ENCODE data around the gene NRXN3. TPM values are rescaled to one million over a fixed set of nuclear protein-coding genes. Genes with fewer than 3 reads are reported as not detected.

The NRXN3 gene
- polyA plus RNA-seq, 1 donor (not counting 4 experiments of a cell fraction or from before 2014, with no cell fraction given), result 0.89 TPM

DNA sequence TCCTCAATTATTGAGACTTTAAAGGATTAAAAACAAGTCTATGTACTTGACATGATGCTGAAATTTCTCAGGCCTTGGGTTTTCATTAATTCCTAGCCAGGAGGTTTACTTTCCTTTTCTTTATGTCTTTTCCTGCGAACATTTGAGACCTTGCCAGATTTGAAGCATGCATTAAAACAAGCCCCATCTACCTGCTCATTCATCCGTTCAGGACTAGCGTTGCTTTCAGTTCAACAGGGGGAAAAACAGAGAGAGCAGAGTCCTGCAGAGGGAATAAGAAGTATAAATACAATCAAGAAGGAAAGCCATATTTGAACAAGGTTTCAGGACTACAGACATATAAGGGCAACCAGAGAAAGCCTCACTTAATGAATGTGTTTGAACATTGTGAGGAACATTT, 1498.8 kb downstream of the NRXN3 start:
- Histone ChIP-seq H3K36me3 (ENCODE audit: control insufficient read depth in 2 of 2, extremely low read depth in 1 of 2, insufficient read depth in 2 of 2, low read length in 2 of 2) (no peaks in the 10 kb centered on the region), H3K79me2 (ENCODE audit: control insufficient read depth, insufficient read depth, low read length) (no peaks in the 10 kb centered on the region), H3K9ac (ENCODE audit: control insufficient read depth, extremely low read depth, insufficient read depth, low read length) (no peak overlapping the region), H3K4me3 (ENCODE audit: control insufficient read depth in 2 of 3, extremely low read depth in 1 of 3, insufficient read depth in 2 of 3, low read depth in 1 of 3, low read length in 3 of 3) (no peak overlapping the region), H3K4me1 (ENCODE audit: control insufficient read depth, extremely low read depth, insufficient read depth, low read length) (no peaks in the 10 kb centered on the region), H2AFZ (ENCODE audit: control insufficient read depth, low read length) (no peak overlapping the region), H3K4me2 (ENCODE audit: control insufficient read depth, extremely low read depth, insufficient read depth, low read depth, low read length) (no peak overlapping the region), H4K20me1 (ENCODE audit: control insufficient read depth, extremely low read depth, insufficient read depth, low read length) (no peaks in the 10 kb centered on the region), H3K27ac (ENCODE audit: control insufficient read depth, insufficient read depth, low read length) (no peak overlapping the region), H3K27me3 (ENCODE audit: control insufficient read depth, extremely low read depth, insufficient read depth, low read length) (no peaks in the 10 kb centered on the region), H3K9me1 (ENCODE audit: control insufficient read depth, extremely low read depth, insufficient read depth, low read length) (no peaks in the 10 kb centered on the region), H3K9me3 (ENCODE audit: control insufficient read depth, low read depth, low read length) (no peaks in the 10 kb centered on the region)
- dilution Hi-C loops (cut with MboI; ENCODE audit: extremely low pct_ligation_motif_present, low sequenced_read_pairs), result no loop called here
- TF ChIP-seq EZH2 (IDR thresholded peaks at IDR 0.05; ENCODE audit: low read length), result no peak
- no peak for TF ChIP-seq CTCF (optimal IDR thresholded peaks at IDR 0.05 in 1 of 3, IDR thresholded peaks at IDR 0.05 in 1 of 3, conservative IDR thresholded peaks at IDR 0.05 in 1 of 3; ENCODE audit: extremely low read depth in 1 of 3, insufficient read depth in 2 of 3, low read length in 3 of 3)
- DNase-seq (ENCODE audit: low read depth, low spot score), result no peak
- FAIRE-seq, result no peak

- TF ChIP-seq EZH2 (IDR thresholded peaks at IDR 0.05; ENCODE audit: low read length) (no peak), CTCF (optimal IDR thresholded peaks at IDR 0.05 in 1 of 3, IDR thresholded peaks at IDR 0.05 in 1 of 3, conservative IDR thresholded peaks at IDR 0.05 in 1 of 3; ENCODE audit: extremely low read depth in 1 of 3, insufficient read depth in 2 of 3, low read length in 3 of 3) (no peak)
- Histone ChIP-seq H3K4me3 (ENCODE audit: control insufficient read depth in 2 of 3, extremely low read depth in 1 of 3, insufficient read depth in 2 of 3, low read depth in 1 of 3, low read length in 3 of 3) (no peak overlapping the region), H3K4me1 (ENCODE audit: control insufficient read depth, extremely low read depth, insufficient read depth, low read length) (no peaks in the 10 kb centered on the region), H2AFZ (ENCODE audit: control insufficient read depth, low read length) (no peak overlapping the region), H3K27ac (ENCODE audit: control insufficient read depth, insufficient read depth, low read length) (no peak overlapping the region), H3K27me3 (ENCODE audit: control insufficient read depth, extremely low read depth, insufficient read depth, low read length) (no peaks in the 10 kb centered on the region), H3K9me3 (ENCODE audit: control insufficient read depth, low read depth, low read length) (no peaks in the 10 kb centered on the region), H3K9me1 (ENCODE audit: control insufficient read depth, extremely low read depth, insufficient read depth, low read length) (no peaks in the 10 kb centered on the region), H3K4me2 (ENCODE audit: control insufficient read depth, extremely low read depth, insufficient read depth, low read depth, low read length) (no peak overlapping the region), H3K79me2 (ENCODE audit: control insufficient read depth, insufficient read depth, low read length) (no peaks in the 10 kb centered on the region), H3K9ac (ENCODE audit: control insufficient read depth, extremely low read depth, insufficient read depth, low read length) (no peak overlapping the region), H3K36me3 (ENCODE audit: control insufficient read depth in 2 of 2, extremely low read depth in 1 of 2, insufficient read depth in 2 of 2, low read length in 2 of 2) (no peaks in the 10 kb centered on the region), H4K20me1 (ENCODE audit: control insufficient read depth, extremely low read depth, insufficient read depth, low read length) (no peaks in the 10 kb centered on the region)
- dilution Hi-C loops (cut with MboI; ENCODE audit: extremely low pct_ligation_motif_present, low sequenced_read_pairs), result no loop called here
- FAIRE-seq, result no peak
- no peak for DNase-seq (ENCODE audit: low read depth, low spot score)
Observed at GRCh38 chr14:79670811-79671210, 1500.6 kb downstream of the NRXN3 start.
